ENCODE results near the gene FBXL17. TPM values are rescaled to one million over a fixed set of nuclear protein-coding genes. Genes with fewer than 3 reads are reported as not detected.
A peak's percentile ranks its signal among the peaks of the same experiment; 100 is the strongest.

FBXL17 gene
- polyA plus RNA-seq, 1 of the 3 experiments (the other 2 are of a cell fraction), result 4.4 TPM

DNA sequence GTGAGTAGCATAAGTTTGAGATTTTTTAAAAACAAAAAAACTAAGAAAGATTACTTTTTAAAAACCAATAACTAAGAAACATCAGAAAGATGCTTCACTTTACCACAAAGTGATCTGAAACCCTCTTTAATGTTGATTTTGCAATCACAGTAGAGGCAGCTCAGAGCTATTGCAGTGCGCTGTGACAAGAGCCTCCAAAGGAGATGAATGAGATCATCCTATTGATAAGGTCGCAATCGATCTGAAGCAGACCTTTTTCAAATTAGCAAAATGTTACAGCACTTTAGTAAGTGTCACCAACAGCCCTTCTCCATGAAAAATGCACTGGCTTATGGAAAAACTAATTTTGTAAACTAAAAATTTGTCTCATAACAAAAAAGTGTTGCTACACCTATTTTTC is 426.6 kb downstream of the FBXL17 start:
- no peaks in the 10 kb centered on the region for H3K9me3 ChIP-seq
- no peak overlapping the region for H2AFZ ChIP-seq (ENCODE audit: low read depth)
- H3K9ac ChIP-seq, result no peak overlapping the region
- no peak overlapping the region for H3K4me2 ChIP-seq
- DNase-seq, result no peak
- CTCF ChIA-PET, result no interaction called here
- no peaks in the 10 kb centered on the region for H3F3A ChIP-seq (replicated peaks; ENCODE audit: insufficient read depth)
- POLR2A ChIA-PET, result interaction anchor here (0.7 kb wide), 1 partner anchor 1378 kb away, joined by 5 read pairs; no protein-coding TSS in a partner anchor
- H3K4me3 ChIP-seq (ENCODE audit: low read depth in 2 of 2, low read length in 1 of 2), result no peak overlapping the region
- TF ChIP-seq SIN3A (IDR thresholded peaks at IDR 0.05; ENCODE audit: borderline replicate concordance, low read depth, low read length) (no peak), GATA2 (CRISPR knock-in tag; IDR thresholded peaks at IDR 0.05) (peak; percentile 48)
- H3K9me2 ChIP-seq, result no peaks in the 10 kb centered on the region
- 62% methylated on average over 3 of the region's 3 CpGs for WGBS (ENCODE audit: low lambda C conversion rate)
- H3K79me2 ChIP-seq (ENCODE audit: insufficient read depth), result no peaks in the 10 kb centered on the region
- H3K36me3 ChIP-seq (replicated peaks in 1 of 2; ENCODE audit: control insufficient read depth in 1 of 2, insufficient read depth in 2 of 2, low read length in 1 of 2), result no peaks in the 10 kb centered on the region
- H3K27me3 ChIP-seq (ENCODE audit: insufficient read depth), result no peaks in the 10 kb centered on the region
- no peaks in the 10 kb centered on the region for H4K20me1 ChIP-seq (ENCODE audit: insufficient read depth)
- peaks cover 0 to 11% of the 10 kb centered on the region in 2 experiments; a peak in 2 of 4 replicates for H3K4me1 ChIP-seq (ENCODE audit: control insufficient read depth in 1 of 2, insufficient read depth in 2 of 2, low read depth in 1 of 2, low read length in 1 of 2)
- H3K27ac ChIP-seq (ENCODE audit: low read depth in 2 of 2, low read length in 1 of 2), result no peak overlapping the region

DNA sequence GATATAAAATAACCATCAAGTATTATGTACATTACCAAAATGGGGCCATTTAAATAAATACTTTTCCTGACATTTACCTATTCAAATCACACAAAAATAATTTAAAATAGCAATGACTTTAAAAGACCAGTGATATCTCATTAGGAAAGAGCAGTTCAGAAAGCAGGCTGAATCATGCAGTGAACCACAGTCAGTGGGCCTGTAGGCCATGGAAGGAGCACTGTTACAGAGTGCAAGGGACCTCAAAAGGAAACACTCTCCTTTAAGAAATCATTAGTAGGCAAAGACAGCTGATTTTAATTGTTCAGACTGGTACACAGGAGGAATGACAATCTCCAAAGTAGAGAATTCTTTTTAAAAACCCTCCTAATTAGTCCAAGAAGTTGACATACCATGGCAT is 427.6 kb downstream of the FBXL17 start:
- H3K9me3 ChIP-seq, result no peaks in the 10 kb centered on the region
- H3K4me3 ChIP-seq (ENCODE audit: low read depth in 2 of 2, low read length in 1 of 2), result no peak overlapping the region
- no peak overlapping the region for H3K27ac ChIP-seq (ENCODE audit: low read depth in 2 of 2, low read length in 1 of 2)
- H2AFZ ChIP-seq (ENCODE audit: low read depth), result no peak overlapping the region
- H3K9me2 ChIP-seq, result no peaks in the 10 kb centered on the region
- no peaks in the 10 kb centered on the region for H4K20me1 ChIP-seq (ENCODE audit: insufficient read depth)
- peaks cover 0 to 11% of the 10 kb centered on the region in 2 experiments; a peak in 2 of 4 replicates for H3K4me1 ChIP-seq (ENCODE audit: control insufficient read depth in 1 of 2, insufficient read depth in 2 of 2, low read depth in 1 of 2, low read length in 1 of 2)
- ChIA-PET POLR2A (no interaction called here), CTCF (no interaction called here)
- DNase-seq, result no peak
- H3K27me3 ChIP-seq (ENCODE audit: insufficient read depth), result no peaks in the 10 kb centered on the region
- no peaks in the 10 kb centered on the region for H3K79me2 ChIP-seq (ENCODE audit: insufficient read depth)
- H3K9ac ChIP-seq, result no peak overlapping the region
- H3K4me2 ChIP-seq, result no peak overlapping the region
- no peaks in the 10 kb centered on the region for H3K36me3 ChIP-seq (replicated peaks in 1 of 2; ENCODE audit: control insufficient read depth in 1 of 2, insufficient read depth in 2 of 2, low read length in 1 of 2)
- H3F3A ChIP-seq (replicated peaks; ENCODE audit: insufficient read depth), result no peaks in the 10 kb centered on the region
- TF ChIP-seq NRF1 (IDR thresholded peaks at IDR 0.05; ENCODE audit: low read depth, low read length), result no peak
- no peak for TF ChIP-seq RXRA (IDR thresholded peaks at IDR 0.05; ENCODE audit: borderline replicate concordance, low read depth)
- no peak for TF ChIP-seq TAF1 (IDR thresholded peaks at IDR 0.05; ENCODE audit: borderline replicate concordance, low read depth, low read length)
- no peak for TF ChIP-seq JUND (IDR thresholded peaks at IDR 0.05)
- TF ChIP-seq ELF1 (IDR thresholded peaks at IDR 0.05), result no peak
- no peak for TF ChIP-seq EZH2phosphoT487 (IDR thresholded peaks at IDR 0.05; ENCODE audit: borderline replicate concordance, low read depth)
- no peak for TF ChIP-seq SIN3A (IDR thresholded peaks at IDR 0.05; ENCODE audit: borderline replicate concordance, low read depth, low read length)
- no peak for TF ChIP-seq NFIC (IDR thresholded peaks at IDR 0.05; ENCODE audit: borderline replicate concordance)
- TF ChIP-seq, protein P1, sequence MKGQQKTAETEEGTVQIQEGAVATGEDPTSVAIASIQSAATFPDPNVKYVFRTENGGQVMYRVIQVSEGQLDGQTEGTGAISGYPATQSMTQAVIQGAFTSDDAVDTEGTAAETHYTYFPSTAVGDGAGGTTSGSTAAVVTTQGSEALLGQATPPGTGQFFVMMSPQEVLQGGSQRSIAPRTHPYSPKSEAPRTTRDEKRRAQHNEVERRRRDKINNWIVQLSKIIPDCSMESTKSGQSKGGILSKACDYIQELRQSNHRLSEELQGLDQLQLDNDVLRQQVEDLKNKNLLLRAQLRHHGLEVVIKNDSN (IDR thresholded peaks at IDR 0.05; ENCODE audit: borderline replicate concordance, low read depth), result no peak
- TF ChIP-seq FOXM1 (IDR thresholded peaks at IDR 0.05; ENCODE audit: low read depth), result no peak
- TF ChIP-seq, protein P2, sequence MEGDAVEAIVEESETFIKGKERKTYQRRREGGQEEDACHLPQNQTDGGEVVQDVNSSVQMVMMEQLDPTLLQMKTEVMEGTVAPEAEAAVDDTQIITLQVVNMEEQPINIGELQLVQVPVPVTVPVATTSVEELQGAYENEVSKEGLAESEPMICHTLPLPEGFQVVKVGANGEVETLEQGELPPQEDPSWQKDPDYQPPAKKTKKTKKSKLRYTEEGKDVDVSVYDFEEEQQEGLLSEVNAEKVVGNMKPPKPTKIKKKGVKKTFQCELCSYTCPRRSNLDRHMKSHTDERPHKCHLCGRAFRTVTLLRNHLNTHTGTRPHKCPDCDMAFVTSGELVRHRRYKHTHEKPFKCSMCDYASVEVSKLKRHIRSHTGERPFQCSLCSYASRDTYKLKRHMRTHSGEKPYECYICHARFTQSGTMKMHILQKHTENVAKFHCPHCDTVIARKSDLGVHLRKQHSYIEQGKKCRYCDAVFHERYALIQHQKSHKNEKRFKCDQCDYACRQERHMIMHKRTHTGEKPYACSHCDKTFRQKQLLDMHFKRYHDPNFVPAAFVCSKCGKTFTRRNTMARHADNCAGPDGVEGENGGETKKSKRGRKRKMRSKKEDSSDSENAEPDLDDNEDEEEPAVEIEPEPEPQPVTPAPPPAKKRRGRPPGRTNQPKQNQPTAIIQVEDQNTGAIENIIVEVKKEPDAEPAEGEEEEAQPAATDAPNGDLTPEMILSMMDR (IDR thresholded peaks at IDR 0.05), result no peak
- TF ChIP-seq, protein P3, sequence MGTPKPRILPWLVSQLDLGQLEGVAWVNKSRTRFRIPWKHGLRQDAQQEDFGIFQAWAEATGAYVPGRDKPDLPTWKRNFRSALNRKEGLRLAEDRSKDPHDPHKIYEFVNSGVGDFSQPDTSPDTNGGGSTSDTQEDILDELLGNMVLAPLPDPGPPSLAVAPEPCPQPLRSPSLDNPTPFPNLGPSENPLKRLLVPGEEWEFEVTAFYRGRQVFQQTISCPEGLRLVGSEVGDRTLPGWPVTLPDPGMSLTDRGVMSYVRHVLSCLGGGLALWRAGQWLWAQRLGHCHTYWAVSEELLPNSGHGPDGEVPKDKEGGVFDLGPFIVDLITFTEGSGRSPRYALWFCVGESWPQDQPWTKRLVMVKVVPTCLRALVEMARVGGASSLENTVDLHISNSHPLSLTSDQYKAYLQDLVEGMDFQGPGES (IDR thresholded peaks at IDR 0.05; ENCODE audit: low read depth, low read length), result no peak
- TF ChIP-seq, protein P4, sequence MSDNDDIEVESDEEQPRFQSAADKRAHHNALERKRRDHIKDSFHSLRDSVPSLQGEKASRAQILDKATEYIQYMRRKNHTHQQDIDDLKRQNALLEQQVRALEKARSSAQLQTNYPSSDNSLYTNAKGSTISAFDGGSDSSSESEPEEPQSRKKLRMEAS (IDR thresholded peaks at IDR 0.05; ENCODE audit: low read depth), result no peak
- TF ChIP-seq TCF12 (IDR thresholded peaks at IDR 0.05), result no peak
- TF ChIP-seq CHD2 (IDR thresholded peaks at IDR 0.05; ENCODE audit: low read length, partially characterized antibody), result no peak

Data from SK-N-SH (cell line).